Stimulated activated CD4-positive, alpha-beta T cell treated with anti-CD3 and anti-CD28 coated beads, Interleukin-2, amount 100 ng/mL, for 24 hours (primary cell): ENCODE measurements around the gene TRHDE.

Source experiments
- DNase-seq, 2 donors: peaks; one replicate each; pipeline ENCODE4 v3.0.0-alpha.2; 2020

TRHDE gene

DNA sequence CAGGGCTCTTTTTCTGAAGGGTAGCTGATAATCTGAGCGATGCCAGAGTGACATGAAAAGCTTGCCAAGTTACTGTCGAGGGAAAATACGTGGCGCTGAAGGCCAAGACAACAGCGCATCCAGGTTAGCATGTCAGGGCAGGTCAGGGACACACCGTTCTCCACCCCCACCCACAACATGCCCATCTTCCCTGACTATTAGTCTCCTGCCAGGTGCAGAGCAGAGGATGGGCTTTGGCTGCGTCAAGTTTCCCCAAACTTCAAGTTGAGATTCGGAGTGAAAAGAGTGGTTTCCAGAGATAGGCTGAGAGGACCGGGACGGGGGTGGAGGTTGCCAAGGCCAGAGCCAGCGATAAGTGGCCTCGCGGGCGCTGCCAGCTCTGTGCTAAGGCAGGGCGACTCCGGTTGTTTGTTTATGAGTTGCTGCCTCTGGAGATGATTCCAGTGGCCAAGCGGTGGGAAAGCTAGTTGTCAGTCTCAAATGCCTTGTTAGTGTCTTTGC lies 1.7 kb downstream of the TRHDE start:
- DNase-seq = no peak

- DNase-seq = no peak
These were observed 2.8 kb downstream of the TRHDE start for GRCh38 chr12:72274931-72275330.

GRCh38 chr12:72275526-72275925 lies 3.4 kb downstream of the TRHDE start:
- no peak for DNase-seq

GRCh38 chr12:72276181-72276805 lies 4.1 kb downstream of the TRHDE start:
- no peak for DNase-seq

DNA sequence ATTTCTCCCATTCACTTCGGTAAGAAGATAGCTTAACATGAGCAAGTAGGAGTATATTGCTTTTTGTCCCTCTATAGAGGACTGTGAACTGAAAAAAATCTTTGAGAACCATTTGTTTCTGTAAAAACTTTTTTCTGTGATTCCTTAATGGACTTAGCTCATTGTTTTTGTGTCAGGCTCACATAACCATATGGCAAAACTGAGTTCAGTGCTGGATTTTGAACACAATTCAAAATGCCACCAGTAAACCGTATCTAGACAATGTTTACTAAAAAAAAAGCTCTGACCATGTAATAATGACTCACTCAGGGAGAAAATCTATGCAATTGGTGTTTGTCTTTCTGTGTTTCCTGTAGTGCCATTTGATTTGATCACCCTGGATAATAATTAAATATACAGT lies 5.2 kb downstream of the TRHDE start:
- no peak for DNase-seq

DNA sequence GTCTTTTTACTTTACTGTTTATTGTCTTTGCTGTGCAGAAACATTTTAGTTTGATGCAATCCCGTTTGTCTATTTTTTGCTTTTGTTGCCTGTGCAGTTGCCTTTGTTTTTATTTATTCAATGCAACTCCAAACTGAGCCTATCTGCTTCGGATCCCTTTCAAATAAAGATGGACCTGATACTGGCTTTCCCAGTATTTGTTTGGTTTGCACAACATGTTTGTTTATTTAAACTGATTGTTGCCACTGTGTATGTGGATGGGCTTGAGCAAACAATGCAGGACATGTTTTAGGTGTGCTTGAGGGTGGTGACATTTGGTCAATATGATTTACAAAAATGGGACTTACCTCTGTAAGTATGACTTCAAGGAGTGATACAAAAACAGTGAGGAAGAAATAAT lies 6.7 kb downstream of the TRHDE start:
- DNase-seq = no peak

DNA sequence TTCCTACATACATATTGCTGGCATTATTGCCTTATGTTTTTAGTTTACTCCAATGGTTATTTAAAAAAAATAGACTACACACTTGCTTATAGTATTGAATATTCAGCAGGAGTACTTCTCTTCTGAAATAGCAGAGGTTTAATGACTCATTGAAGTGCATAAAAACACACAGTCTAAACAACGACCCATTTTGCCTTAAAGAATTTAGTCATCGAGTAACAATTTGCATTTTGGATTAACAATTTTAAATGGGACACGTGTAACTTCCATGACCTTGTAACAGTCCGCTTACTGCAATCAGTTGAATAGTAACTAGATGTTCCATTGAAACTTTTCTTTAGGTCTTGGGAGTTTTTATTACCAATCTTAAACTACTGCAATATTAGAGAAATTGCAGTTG lies 9.0 kb downstream of the TRHDE start:
- DNase-seq = no peak

GRCh38 chr12:72282721-72283120 lies 10.6 kb downstream of the TRHDE start:
- DNase-seq = no peak

DNA sequence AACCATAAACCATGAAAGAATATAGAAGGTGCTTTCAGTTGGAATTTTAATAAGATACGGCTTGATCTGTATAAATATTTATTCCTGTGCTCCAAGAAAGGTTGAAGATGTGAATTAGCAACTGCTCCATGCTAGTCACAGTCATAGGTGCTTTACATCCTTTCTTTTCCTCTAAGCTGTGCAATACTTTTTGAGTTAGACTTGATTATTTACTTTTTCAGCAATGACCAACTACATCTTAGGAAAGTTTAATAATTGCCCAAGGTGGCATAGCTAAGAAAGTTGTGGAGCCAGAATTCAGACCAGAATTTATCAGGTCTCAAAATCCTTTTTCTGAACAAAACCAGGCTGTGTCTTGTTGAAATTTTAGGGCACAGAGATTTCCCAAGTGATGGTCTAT lies 13.7 kb downstream of the TRHDE start:
- no peak for DNase-seq

DNA sequence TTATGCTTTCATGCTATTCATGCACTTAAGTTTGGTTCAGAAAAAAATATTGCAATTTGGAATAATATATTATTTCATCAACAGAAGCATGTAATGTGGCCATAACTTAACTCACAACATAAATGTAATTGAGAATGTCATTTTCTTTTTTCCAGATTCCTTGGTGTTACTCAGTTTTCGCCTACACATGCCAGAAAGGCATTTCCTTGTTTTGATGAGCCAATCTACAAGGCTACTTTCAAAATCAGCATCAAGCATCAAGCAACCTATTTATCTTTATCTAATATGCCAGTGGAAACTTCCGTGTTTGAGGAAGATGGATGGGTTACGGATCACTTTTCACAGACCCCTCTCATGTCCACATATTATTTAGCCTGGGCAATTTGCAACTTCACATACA lies 14.4 kb downstream of the TRHDE start:
- no peak for DNase-seq

- no peak for DNase-seq
These were observed 16.3 kb downstream of the TRHDE start for GRCh38 chr12:72288436-72288835.

DNA sequence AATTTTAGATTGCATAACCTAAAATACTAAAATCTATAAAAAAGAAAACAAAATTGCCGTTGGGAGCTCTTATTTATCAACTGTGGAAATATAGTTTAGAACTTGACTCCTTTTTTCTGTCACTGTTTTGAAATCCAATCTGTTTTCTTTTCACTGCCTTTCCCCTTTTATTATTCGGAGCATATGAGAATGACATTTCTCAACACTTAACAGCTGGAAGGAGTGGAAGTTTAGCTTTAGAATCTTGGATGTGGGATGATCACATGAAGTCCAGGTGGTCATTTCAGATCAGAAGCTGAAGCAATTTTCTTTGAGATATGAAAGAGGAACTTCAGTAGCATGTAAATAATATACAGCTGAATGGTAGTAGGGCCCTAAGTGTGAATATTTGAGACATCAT lies 16.7 kb downstream of the TRHDE start:
- DNase-seq = no peak

DNA sequence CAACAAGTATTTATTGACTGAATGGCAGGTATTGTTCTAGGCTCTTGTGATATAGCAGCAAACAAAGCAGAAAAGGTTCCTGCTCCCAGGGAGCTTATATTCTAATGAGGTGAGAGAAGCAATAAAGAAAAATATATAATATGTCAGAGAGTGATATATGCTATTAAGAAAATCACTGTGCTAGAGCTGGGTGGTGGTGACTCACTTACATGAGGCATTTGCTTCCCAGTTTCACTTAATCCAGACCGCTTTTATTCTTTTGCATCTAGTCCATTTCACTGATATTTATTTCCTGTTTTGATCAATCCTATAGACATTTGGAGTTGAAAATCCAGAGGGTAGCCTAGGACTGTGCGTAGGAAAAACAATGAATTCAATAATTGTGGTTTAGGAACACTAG lies 17.5 kb downstream of the TRHDE start:
- no peak for DNase-seq

- DNase-seq = no peak
These were observed 19.0 kb downstream of the TRHDE start for GRCh38 chr12:72291175-72291574.

DNA sequence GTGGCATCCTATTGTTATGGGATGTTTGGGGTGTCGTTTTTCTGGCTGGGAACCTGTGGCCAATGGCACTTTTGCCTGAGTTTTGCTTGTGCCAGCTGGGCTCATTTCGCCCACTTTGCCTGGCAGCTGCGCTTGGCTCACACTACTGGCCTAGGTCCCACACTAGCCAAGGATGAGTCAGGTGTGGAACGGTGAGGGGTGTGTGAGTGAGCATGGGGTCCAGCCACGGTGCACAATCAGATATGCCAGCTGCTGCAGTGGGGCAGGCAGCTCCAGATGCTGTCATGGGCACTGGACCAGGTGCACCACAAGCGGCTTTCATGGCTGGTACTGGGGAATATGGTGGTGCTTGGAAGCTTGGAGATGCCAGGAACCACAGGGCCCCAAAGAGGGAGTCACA lies 21.5 kb downstream of the TRHDE start:
- no peak for DNase-seq

DNA sequence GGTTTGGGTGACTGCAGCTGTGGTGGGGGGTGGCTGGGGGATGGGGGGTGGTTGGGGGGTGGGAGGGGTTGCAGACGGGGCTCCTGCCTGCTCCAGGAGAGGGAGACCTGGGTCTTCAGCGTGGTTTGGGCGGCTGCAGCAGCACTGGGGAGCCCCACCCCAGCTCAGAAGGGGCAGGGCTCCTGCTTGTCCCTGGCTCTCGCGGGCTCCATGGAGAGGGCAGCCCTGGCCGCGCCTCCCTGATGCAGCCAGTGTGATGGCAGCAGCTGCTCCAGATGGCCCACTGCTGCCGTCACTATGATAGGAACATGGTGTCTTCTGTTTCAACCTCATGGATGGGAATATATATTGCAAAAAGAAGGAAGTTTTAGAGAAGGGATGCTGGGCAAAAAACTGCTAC lies 22.9 kb downstream of the TRHDE start:
- no peak for DNase-seq

- no peak for DNase-seq
These were observed 23.6 kb downstream of the TRHDE start for GRCh38 chr12:72295744-72296143.

DNA sequence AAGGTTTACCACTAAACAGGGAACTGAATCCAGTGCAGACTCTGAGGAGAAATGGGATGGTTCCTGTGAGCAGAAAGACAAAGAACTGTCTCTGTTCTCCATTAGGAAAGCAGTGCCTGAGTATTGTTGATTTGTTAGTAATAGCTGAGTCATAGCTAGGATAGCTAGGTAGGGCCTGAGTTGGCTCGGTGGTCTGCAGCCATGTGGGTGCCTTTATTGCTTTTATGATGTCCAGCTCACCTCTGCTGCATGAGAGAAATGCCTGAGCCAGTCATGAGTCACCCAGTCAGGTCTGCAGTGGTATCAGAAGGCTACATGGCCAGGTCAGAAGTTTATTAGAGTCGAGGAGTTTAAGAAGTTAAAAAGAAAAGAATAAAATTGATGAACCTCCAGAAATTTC lies 24.2 kb downstream of the TRHDE start:
- no peak for DNase-seq

DNA sequence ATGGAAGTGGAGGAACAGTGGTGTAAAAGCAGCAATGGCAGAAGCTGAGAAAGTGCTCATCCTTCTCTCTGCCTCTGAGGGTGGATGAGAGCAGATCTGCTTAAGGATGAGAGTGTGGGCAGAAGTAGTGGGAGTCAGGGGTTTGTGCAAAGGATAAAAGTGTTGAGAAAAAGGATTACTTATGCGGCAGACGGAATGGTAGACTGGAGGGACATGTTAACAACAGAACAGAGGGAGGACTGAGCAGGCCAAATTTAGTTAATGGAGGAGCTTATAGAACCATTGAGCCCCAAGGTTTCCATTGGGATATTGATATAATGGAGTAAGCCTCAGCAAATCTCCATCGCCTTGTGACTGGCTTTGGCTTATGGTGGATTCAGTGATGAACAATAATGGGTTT lies 25.5 kb downstream of the TRHDE start:
- DNase-seq = no peak

- no peak for DNase-seq
These were observed 28.6 kb downstream of the TRHDE start for GRCh38 chr12:72300728-72301127.

DNA sequence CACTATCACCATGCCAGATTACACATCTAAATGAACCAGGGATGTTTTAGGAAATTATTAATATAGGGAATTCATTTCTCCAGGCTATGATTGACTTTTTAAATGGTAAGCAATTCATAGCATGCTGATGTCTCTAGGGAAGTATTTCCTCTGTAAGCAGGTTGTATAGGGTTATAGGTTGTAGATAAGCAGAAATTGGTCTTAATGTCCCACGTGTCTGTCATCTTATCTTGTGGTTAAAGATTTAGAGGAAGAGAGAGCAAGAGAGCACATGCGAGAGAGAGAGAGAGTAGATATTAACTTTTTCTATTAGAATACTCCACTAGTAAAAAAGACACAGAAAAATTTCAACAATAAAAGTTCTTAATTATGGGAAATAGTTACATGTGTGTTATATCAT lies 32.6 kb downstream of the TRHDE start:
- no peak for DNase-seq

DNA sequence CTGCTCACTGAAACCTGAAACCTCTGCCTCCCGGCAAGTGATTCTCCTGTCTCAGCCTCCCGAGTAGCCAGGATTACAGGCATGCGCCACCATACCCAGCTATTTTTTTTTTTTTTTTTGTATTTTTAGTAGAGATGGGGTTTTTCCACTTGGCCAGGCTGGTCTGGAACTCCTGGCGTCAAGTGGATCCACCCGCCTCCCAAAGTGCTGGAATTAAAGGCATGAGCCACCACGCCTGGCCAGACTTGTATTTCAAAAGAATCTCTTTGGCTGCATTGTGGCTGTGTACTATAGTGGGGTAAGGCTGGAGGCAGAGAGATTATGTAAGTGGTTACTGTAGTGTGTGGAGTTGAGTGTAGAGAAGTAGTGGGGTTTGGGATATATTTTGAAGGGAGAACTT lies 35.1 kb downstream of the TRHDE start:
- DNase-seq = no peak

DNA sequence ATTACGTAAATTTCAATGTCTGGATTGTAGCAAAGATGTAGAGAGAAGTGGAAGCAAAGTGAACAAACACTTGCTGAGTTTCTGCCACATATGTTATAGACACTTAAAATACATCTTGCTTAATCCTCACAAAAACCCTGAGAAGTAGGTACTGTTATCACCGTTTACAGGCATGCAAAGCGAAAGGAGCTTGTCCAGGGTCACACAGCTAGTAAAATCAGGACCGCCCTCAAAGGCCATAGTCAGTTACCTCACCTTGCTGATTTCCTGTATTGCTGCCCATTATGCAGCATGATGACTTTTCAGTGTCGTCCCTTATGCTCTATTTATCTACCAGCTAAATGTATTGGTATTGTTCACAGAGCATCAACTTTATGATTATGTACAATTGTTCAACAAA lies 39.8 kb downstream of the TRHDE start:
- no peak for DNase-seq

DNA sequence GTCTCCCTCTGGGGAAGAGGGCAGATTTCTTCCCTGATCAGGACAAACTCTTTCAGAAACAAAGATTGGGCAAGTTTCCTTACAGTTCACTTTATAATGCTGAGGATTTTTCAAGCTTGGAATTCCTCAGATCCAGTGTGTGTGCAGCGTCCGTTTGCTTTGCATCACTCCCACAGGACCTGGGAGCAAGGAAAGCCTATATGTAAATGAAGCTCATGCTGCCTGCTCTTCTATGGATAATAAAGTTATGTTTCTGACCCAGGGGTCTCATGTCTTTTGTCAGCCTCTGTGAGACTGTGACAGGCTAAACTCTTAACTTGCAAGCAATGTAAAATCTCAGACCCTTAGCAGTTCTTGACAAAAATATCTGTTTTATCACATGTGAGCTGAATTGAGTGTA lies 41.6 kb downstream of the TRHDE start:
- DNase-seq = no peak

DNA sequence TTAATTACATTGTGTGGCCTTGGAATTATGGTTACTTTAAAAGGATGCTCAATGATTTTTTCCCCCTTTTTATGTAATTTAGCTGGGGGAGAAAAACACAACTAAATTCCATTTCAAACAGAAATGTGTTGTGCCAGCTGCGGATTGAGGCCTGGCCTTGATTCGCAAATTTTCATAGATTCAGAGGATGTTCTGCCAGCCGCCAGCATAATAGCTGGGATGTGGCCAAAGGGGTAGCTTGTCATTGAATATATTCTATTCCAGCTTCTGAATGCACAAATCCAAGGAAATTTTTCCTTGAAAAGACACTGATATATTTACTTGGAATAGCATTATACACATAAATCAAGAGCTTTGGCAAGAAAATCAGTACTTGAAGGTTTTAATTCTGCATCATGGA lies 43.7 kb downstream of the TRHDE start:
- no peak for DNase-seq

GRCh38 chr12:72318341-72318740 lies 46.2 kb downstream of the TRHDE start:
- no peak for DNase-seq
